ENCODE measurements around the gene IFNGR1.

IFNGR1 gene

DNA sequence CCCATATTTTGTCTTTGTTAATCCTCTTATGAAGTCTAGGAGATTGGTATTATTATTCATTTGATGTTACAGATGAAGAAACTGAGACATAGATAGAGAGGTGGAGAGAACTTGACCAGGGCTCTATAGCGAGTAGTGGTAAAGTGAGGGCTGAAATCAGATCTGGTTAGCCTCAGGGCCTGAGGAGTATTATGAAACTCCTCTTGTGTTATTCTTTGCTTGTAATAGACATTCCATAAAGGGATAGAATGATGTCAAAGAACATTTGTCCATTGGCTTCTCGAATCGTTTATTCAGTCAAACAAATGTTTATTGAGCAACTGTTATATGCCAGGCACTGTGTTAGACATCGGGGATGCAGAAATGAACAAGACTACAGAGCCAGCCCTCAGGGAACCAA, 45.7 kb downstream of the IFNGR1 start, which contains the start of gene IL22RA2:
IL22RA2 (minus strand) TSS at position 144 of the 400 bp plus-strand sequence. CDS start 11,895 bp downstream, outside the sequence.
- DNase-seq = no peak

DNA sequence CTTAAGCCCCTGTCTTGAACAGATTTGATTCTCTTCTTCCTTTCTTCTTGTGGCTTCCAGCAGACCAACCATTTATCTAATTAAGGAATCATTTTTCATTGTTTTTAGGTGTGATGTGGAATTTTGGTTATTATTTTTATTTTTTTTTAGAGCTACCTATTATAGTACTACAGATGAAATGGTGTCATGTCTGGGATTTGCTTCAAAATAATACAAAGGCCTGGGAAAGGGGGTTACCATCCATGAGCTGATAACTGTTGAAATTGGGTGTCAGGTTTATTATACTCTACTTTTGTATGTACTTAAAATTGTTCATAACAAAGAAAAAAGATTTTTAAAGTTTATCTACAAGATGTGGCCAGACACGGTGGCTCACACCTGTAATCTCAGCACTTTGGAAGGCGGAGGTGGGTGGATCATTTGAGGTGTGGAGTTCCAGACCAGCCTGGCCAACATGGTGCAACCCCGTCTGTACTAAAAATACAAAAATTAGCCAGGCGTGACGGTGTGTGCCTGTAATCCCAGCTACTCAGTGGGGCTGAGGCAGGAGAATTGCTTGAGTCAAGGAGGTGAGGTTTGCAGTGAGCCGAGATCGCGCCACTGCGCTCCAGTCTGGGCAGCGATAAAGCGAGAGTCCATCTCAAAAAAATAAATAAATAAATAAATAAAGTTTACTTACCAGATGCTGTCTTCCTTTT, 46.3 kb downstream of the IFNGR1 start:
- DNase-seq = no peak

DNA sequence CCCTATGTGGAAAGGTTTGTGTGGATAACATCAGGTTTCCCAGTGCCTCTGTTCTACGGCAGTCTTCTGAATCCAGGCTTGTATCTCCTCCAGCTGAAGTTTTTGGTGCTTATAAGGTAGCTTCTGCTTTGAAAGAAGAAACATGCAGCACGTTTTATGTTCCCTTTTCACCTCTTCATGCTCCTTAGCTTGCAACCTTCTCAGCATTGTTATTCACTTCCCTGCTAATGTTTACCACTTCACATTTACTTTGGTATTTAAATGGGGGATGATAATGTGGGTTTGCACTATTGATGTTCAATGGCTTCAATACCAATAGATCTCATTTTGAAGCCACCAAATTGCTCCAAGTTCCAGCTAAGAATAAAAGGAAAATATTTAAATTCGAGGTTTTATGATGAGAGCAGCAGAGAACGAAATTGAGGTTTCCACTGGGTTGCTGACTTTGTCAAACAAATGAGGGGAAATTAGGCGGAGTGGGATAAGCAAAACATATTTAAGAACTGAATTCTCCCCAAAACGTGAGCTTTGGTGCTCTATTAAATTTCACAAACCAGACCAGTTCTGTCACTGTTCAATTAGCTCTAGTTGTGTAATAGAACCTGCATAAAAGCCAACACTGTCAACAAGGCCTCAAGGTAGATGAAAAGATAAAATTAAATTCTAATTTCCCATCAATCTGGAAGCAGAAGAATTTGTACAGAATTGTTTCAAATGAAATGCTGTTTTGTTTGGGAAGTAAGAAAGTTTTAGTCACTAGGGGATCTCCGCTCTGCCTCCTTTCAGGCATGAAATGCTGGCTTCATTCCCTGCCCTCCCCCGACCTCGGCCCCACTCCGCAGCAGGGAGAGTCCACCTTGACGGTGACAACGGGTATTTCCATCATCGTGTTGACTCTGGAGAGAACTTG, 47.1 kb downstream of the IFNGR1 start:
- DNase-seq = no peak

DNA sequence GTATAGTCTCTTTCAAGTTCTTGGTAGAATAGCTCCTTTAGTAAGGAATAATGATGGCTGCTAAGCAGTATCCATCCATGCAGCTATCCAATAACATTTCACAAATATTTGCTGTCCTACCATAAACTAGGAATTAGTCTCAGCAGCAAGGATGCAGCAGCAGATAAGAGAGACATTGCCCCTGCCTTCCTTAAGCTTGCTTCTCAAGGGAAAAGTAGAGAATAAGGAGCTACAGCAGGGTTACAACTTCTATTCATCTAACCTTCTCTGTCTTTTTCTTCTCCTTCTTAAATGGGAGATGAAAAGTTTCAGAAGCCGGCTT, 48.2 kb downstream of the IFNGR1 start:
- no peak for DNase-seq

DNA sequence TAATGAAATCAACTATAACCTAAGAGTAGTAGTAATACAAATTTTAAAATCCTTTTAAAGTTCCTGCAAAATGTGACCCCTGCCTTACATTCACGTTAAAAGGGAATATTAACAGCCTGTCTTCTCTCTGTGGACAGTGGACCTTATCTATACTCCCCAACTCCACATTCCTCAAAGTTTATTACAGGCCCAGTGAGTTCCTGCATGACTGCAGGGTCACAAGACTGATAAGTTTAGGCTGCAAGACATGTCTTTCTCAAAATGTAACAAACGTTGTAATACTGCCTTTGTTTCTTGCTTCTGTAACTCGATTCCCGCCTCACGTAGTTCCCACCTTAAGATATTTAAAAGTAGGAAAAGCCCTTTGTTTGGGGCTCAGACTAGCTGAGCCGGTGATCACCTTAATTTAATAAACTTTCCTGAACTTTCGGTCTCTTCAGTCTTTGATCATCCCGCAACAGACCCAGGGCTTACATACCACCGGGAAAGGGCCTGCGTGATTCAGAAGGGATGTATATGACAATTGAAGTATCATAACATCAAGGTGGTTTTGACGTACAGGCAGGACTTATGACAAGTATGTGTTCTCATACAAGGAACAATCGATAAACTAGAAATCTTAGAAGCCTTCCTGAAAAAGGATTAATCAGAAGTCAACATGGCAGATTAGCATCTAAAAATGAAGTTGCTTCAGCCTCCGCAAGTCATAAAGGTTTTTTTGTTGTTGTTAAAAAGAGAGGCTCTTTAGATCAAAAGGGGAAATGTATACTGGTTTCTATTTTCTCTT, 48.7 kb downstream of the IFNGR1 start:
- no peak for DNase-seq

DNA sequence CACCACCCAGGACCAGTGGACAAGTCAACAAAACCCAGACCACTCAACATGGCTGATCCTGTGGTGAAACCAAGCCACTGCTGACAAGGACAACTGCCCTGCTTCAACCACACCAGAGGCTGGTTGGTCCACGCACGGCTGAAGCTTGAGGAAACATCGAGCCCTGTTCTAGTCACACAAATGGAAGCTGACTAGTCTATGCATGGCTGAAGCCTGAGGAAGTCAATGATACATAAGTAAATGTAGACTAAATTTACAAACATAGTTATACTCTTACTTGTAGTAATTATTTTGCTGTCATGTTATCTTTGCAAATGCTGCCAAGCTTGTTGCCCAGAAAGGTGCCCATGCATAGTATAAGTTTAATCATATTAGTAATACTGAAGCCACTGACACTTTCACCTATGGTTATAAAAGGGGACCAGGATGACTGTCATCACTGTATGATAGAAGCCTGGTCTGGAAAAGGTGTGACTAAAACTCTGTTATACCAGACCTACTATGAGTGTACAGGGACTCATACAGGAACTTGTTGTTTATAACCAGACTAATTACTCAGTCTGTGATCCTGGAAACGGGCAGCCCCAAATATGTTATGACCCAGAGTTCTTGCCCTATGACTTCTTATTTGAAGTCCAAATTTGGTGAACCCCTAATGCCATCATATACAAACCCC, 51.3 kb downstream of the IFNGR1 start:
- no peak for DNase-seq

DNA sequence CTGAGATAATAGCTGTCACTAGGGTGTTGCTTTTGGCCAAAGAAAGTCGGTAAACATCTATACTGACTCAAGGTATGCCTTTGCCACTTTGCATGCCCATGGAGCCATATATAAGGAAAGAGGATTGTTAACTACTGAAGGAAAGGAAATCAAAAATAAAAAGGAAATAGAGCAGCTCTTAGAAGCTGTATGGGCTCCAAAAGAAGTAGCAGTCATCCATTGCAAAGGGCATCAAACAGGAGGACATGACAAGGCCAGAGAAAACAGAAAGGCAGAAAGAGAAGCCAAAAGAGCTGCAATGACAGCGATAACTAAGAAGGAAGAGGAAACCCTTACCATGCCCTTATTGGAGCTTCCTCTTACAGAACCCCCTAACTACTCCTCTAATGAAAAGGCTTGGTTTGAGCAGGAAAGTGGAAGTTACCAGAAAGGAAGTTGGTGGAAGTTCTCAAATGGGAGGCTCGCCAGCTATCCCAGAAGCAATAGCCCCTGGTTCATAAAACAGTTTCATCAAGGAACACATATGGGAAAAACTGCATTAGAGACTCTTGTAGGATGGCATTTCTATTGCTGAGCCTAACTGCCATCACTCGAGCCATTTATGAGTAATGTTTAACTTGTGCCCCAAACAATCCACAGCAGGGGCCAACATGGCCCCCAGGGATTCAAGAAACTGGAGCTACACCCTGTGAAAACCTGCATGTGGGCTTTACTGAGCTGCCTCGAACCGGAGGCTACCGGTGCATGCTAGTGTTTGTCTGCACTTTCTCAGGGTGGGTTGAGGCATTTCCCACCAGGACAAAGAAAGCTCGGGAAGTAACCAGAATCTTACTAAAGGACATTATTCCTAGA, 52.7 kb downstream of the IFNGR1 start:
- no peak for DNase-seq

DNA sequence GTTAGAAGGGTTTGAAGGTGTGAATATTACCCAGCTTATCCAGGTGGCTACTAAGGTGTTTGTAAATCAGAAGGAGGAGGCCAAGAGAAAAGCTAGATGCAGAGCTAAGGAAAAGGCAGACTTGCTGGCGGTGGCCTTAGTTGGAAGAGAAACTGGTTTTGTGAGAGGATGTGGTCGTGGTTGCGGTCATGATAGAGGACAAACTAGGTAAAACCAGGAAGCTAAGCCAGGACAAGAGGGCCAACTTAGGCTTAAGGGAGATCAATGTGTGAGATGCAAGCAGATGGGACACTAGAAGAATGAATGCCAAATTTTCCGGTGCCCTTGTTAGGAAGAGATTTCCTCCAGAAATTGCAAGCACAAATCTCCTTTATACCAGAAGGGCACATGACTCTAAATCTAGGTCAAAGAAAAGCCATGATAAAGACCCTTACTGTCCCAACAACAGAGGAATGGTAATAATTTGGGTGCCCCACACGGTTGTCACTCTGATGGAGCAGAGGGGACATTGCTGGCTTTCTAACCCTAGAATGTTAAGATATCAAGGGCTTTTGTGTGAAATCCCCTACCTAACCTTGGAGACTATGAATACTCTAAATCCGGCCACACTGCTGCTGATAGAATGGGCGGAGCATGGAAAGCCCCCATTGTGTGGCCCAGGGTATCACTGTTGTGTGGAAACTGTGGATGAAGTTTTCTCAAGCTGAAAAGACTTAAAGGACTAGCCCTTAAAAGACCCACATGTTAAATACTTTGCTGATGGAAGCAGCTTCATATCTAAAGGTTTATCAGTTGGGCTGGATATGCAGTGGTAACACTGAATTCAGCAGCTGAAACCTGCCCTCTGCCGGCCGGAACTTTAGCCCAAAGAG, 53.6 kb downstream of the IFNGR1 start:
- peak; percentile 45 for DNase-seq

DNA sequence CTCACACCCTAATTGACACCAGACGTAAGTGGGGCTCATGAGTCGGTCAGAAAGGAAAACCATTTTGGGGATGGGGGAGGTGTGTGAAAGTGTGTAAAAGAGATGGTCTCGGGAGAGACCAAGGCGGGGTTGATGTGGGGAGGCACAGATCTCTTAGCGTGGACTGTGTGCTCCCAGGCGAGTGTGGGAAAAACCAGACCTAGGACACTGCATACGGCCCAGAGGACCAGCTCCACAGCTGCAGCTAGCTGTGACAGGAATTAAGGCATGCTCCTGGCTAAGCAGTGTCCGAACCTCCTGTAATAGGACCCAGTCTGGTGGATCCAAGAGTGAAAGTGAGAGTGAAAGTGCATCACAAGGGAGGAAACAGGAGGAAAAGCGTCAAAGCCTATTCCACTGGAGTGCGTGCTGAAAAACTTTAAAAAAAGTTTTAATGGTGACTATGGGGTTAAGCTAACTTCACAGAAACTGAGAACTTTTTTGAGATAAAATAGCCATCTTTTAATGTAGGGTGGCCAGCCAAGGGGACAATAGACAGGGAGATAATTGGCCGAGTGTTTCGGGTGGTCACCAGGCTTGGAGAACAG, 55.4 kb downstream of the IFNGR1 start:
- no peak for DNase-seq

DNA sequence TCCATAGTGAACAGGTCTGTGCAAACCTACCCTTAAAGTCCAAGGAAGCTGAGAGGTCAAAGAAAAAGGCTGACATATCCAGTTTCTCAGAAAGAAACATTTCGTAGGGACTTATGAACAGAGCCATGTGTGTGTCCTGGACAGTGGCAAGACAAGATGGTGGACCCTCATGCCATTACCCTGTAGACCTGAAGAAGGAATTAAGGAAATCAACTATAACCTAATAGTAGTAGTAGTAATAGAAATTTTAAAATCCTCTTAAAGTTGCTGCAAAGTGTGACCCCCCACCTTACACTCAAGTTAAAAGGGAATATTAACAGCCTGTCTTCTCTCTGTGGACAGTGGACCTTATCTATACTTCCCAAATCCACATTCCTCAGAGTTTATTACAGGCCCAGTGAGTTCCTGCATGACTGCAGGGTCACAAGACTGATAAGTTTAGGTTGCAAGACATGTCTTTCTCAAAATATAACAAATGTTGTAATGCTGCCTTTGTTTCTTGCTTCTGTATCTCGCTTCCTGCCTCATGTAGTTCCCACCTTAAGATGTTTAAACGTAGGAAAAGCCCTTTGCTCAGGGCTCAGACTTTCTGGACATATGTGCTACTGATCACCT, 56.4 kb downstream of the IFNGR1 start:
- DNase-seq = no peak

DNA sequence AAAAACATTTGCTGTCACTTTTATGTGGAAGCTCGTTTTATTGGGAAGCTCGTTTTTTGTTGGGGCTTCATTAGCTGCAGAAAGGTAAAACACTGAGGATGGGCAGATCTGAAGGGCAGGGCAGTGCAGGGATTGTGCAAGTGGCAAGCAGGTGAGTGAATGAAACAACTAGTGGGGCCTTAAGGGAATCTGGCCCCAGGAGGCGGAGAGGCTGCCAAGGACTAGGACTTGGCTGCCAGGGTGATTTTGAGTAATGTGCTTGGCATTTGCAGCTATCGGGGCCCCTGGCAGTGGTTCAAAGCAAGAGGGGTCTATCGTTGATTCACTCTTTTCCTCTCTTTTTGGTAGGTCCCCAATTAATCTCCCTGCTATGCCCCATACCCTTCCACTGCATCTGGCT, 57.2 kb downstream of the IFNGR1 start:
- no peak for DNase-seq

DNA sequence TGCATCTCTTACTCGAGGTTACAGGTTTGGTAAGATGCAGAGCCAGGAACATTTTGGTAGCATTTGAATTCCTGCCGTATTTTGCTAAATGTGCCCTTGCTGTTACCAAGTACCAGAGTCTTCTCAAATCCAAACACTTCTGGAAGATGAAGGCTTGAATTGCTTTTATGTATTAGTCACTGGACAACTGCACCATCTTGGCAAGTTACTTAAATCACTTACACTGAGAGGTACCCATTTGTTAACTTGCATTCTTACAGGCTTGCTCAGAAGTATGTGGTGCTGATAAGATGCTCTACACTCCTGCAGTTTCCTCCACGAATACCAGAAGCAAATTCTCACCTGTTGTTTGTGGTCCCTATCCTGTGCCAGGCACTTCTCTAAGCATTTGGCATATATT, 58.4 kb downstream of the IFNGR1 start:
- no peak for DNase-seq

DNA sequence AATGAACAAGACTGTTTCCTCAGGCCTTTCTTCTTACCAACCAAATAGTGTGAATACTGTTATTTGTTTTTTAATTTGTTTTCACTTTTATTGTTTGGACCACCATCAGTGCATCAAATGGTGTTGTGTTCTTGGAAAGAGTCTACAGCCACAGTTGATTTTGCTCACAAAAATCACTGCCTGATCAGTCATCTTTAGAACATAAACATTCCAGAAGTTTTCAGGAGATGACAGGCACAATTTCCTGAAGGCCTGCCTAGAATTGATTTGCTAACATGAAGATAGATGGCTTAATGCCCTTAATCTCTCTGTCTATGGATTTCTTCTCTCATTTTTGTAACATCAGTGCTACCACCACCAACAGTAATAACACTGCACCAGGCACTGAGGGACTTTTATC, 59.3 kb downstream of the IFNGR1 start:
- DNase-seq = no peak

DNA sequence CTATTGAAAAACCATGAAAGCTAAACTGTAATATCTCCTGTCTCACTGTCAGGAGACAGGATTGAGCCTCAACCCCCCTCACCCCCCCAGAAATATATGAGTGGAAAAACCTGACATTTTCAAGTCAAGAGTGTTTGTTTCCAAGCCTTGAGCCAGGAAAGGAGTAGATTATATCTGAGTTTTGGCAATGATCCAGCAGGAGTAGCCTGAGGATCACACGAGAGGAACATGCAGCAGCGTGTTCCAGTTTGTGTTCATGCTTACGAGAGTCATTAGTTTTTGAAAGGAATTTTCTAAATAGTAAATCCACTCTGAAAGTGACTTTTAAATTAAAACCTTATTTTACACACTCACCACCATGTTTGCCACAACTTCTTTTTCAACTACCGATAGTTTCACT, 61.6 kb downstream of the IFNGR1 start:
- no peak for DNase-seq

DNA sequence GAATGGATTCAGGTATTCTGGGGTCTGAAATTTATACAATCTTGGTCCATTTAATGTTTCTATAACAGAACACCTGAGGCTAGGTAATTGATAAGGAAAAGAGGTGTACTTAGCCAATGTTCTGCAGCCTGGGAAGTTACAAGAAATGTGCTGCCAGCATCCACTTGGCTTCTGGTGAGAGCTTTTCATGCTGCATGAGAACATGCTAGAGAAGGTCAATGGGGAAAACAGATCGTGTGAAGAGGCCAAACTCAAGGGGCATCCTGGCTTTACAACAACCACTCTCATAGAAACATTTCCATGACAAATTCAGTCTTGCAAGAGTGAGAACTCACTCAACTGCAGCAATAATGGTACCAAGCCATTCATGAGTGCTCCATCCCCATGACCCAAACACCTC, 62.5 kb downstream of the IFNGR1 start:
- no peak for DNase-seq

DNA sequence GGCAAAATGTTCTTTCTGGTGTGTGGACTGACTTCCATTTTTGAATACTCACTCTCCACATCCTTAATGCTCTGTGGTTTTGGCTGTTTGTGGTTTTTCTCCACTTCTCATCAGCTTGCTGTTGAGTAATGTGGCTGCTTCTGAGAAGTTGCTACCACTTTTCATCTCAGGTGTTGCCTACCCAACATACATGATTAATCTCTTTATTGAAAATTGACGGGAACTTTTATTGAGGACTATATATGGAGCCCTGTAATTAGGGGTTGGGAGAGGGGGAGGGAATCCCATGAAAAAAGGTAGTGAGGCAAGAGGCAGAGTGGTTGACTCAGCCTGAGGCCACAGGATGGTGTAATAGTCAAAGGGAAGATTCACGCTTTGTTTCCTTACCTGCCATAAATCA, 63.4 kb downstream of the IFNGR1 start:
- peak; percentile 45 for DNase-seq

DNA sequence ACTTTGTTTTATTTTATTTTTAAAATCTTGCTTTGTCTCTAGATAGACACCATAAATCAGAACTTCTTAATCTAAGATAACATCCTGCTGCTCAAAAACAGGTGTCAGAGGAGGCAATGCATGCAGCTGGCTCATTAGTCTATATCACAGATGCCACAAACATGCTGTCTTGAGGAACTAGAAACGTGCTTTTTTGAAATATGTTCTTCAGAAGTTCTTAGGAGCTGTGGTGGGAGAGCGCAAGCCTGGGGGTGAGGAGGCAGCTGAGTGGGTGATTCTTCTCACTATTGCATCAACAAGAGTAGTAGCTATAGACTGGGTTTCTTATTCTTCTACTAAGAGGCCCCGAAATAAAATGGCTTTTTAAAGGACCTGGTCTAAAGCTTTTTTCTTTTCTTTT, 69.1 kb downstream of the IFNGR1 start:
- no peak for DNase-seq

DNA sequence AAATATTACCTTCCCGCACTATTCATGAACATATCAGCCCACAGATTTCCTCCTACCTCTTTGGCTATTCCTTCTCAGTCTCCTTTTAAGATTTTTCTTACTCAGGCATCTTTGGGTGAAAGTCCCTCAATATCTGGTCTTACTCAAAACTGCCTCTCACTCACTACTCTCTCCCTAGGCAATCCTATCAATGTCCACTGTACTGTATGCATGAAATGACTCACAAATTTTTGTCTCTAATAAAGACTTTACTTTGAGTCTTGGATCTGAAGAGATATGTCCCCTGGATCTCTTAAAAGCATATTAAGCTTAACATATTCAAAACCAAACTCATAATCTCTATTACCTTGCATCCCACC, 70.2 kb downstream of the IFNGR1 start:
- no peak for DNase-seq

DNA sequence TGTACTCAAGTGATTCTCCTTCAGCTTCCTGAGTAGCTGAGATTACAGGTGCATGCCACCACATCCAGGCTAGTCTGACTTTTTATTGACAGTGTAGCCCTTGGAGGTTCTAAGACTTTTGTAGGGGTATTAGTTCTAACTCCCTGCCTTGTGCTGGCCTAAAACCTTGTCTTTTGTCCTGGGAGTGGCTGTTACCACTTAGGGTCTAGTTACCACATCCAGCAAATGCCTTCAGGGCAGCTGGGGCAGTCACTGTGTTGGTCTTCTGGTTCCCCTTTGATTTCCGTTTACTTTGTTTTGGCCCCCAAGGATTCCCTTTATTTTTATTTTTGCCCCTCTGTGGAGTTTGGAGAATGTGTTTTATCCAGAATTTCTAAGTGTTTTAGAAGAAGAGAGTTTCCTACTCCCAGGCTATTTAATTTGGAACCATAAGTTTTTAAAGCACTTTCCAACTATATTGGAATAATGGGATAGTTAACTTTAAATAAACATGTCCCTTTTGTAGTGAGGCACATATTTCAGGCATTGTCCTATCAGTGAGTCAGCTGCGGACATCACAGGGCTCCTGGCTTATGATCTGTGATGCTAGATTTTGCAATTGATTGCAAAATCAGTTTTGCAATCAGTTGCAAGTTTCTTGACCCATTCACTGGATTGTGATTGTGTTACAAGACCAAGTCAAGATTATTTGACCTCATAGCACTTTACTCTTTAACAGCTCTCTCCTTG, 70.7 kb downstream of the IFNGR1 start:
- DNase-seq = no peak

Data from CD4-positive, alpha-beta T cell treated with Interleukin-6 for 4 hours (primary cell).